HFFc6 (cell line): ENCODE data around the gene MBNL2. TPM values are rescaled to one million over a fixed set of nuclear protein-coding genes. Genes with fewer than 3 reads are reported as not detected.

Experiments used
- DNase-seq: peaks from one replicate; pipeline ENCODE4 v3.0.0-alpha.2; 2018
- H3K27ac Mint-ChIP-seq: 2 replicates; pipeline ENCODE4 v1.8.0; 2020; ENCODE audit warnings: mild to moderate bottlenecking, mixed read lengths
- H3K27me3 Mint-ChIP-seq: 2 replicates; pipeline ENCODE4 v1.8.0; 2021; ENCODE audit warnings: mild to moderate bottlenecking, moderate library complexity, mixed read lengths; ENCODE audit not compliant: insufficient read depth
- H3K36me3 Mint-ChIP-seq: 2 replicates; pipeline ENCODE4 v1.8.0; 2021; ENCODE audit warnings: low read depth, mixed read lengths
- H3K4me1 Mint-ChIP-seq: 2 replicates; pipeline ENCODE4 v1.8.0; 2020; ENCODE audit warnings: low read depth, mixed read lengths
- H3K4me3 Mint-ChIP-seq: 2 replicates; pipeline ENCODE4 v1.8.0; 2020; ENCODE audit warnings: mild to moderate bottlenecking, moderate library complexity, mixed read lengths
- H3K9me3 Mint-ChIP-seq: 2 replicates; pipeline ENCODE4 v1.8.0; 2020; ENCODE audit warnings: mild to moderate bottlenecking, mixed read lengths
- CTCF ChIP-seq: fragments of 200-600 bp; sonication (generic); IDR thresholded peaks from 2 replicates; pipeline ENCODE4 v1.5.0; 2021; ENCODE audit warnings: antibody characterized with exemption, mild to moderate bottlenecking
- total RNA-seq, 6 experiments: library from RNA; stranded (reverse); fragmentation: NEBNext Ultra II Directional; extraction: Animal tissue kit (Norgen Biotek cat#: 25700); gene quantifications; 2 replicates in 1 of 6; 3 replicates in 5 of 6; pipeline ENCODE4 v1.2.3, GENCODE V29; 2021

The MBNL2 gene
- total RNA-seq, 6 experiments from 2014 or later, result 78.5 to 138 (median 99.8) TPM

DNA sequence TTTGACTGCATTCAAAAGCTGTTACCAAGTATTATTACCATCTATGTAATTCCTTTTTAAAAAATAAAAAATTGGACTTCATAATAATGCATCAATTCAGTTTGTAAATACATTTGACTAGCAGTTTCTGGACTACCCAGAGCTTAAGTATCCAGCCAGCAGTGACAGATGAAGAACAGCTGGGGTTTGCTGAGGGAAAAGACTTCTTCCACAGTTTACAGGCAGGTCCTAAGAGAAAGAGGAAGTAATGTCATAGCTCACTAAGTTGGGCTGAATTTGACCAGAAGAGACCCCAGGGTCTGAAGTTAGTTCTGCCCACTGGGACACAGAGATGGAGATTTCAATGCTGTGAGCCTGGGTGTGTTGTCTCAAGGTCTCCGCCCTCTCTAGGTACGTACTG, 96.4 kb downstream of the MBNL2 start:
- peaks cover 51% of the 10 kb centered on the region for H3K36me3 Mint-ChIP-seq
- no peak overlapping the region for H3K27ac Mint-ChIP-seq
- H3K9me3 Mint-ChIP-seq, result no peaks in the 10 kb centered on the region
- H3K4me1 Mint-ChIP-seq, result peaks cover 70% of the 10 kb centered on the region
- no peak overlapping the region for H3K4me3 Mint-ChIP-seq
- DNase-seq, result no peak
- H3K27me3 Mint-ChIP-seq, result peaks cover 17% of the 10 kb centered on the region
- no peak for TF ChIP-seq CTCF

- H3K4me3 Mint-ChIP-seq, result no peak overlapping the region
- H3K27me3 Mint-ChIP-seq, result peaks cover 21% of the 10 kb centered on the region
- peaks cover 72% of the 10 kb centered on the region for H3K4me1 Mint-ChIP-seq
- DNase-seq, result no peak
- H3K9me3 Mint-ChIP-seq, result no peaks in the 10 kb centered on the region
- no peak for TF ChIP-seq CTCF
- H3K27ac Mint-ChIP-seq, result no peak overlapping the region
- peaks cover 51% of the 10 kb centered on the region for H3K36me3 Mint-ChIP-seq
These were observed 97.1 kb downstream of the MBNL2 start for GRCh38 chr13:97319113-97319720.

DNA sequence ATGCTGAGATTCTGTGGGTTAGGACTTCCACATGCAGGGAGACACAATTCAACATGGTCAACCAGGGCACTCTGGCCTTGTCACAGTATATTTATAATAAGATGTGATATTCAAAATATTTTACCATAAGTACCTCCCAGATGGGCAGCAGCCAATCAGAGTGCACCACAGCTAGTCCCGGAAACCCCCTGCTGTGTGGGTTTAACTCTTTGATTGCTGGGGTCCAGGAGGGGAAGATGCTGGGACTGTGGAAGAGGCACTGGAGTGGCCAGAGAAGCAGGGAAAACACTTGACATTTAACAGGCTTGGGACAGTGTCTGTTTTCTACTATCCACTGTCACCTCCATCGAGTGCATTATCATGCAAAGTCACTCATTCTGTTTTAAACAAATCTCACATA, 99.0 kb downstream of the MBNL2 start:
- no peak for TF ChIP-seq CTCF
- Mint-ChIP-seq H3K4me1 (peaks cover 73% of the 10 kb centered on the region), H3K9me3 (no peaks in the 10 kb centered on the region), H3K36me3 (peaks cover 54% of the 10 kb centered on the region), H3K27me3 (peaks cover 23% of the 10 kb centered on the region), H3K27ac (peak overlapping the region; percentile 8; the same call in 1 of the 2 replicates), H3K4me3 (no peak overlapping the region)
- DNase-seq, result no peak

- no peak for TF ChIP-seq CTCF
- peaks cover 48% of the 10 kb centered on the region for H3K36me3 Mint-ChIP-seq
- DNase-seq, result no peak
- H3K4me1 Mint-ChIP-seq, result peaks cover 72% of the 10 kb centered on the region
- no peak overlapping the region for H3K4me3 Mint-ChIP-seq
- no peak overlapping the region for H3K27ac Mint-ChIP-seq
- H3K27me3 Mint-ChIP-seq, result peaks cover 19% of the 10 kb centered on the region; the same call in 1 of the 2 replicates
- no peaks in the 10 kb centered on the region for H3K9me3 Mint-ChIP-seq
These were observed 99.6 kb downstream of the MBNL2 start for GRCh38 chr13:97321616-97322321.

GRCh38 chr13:97322740-97323342, 100.7 kb downstream of the MBNL2 start:
- Mint-ChIP-seq H3K4me3 (no peak overlapping the region), H3K27me3 (peaks cover 19% of the 10 kb centered on the region; the same call in 1 of the 2 replicates), H3K27ac (peak overlapping the region; percentile 37), H3K4me1 (peaks cover 81% of the 10 kb centered on the region), H3K36me3 (peaks cover 41% of the 10 kb centered on the region), H3K9me3 (no peaks in the 10 kb centered on the region)
- no peak for TF ChIP-seq CTCF
- no peak for DNase-seq
